Stimulated activated naive CD8-positive, alpha-beta T cell treated with anti-CD3 and anti-CD28 coated beads, Interleukin-15, Interleukin-2, amounts not matched to agents 100 U/mL and 50 U/mL, for 24 hours (primary cell): ENCODE measurements around the gene ALK.
A peak's percentile ranks its signal among the peaks of the same experiment; 100 is the strongest.

ENCODE experiments used
- ATAC-seq: fragments of 150-1000 bp; cut with Tn5 transposase; one replicate; pipeline ENCODE4 v1.10.0; 2021
- DNase-seq: peaks from one replicate; pipeline ENCODE4 v3.0.0; 2021

ALK gene

GRCh38 chr2:29714333-29714732, 207.1 kb downstream of the ALK start:
- DNase-seq (no peak), ATAC-seq (no peak)

GRCh38 chr2:29706171-29706720, 215.1 kb downstream of the ALK start:
- no peak for ATAC-seq
- no peak for DNase-seq

DNA sequence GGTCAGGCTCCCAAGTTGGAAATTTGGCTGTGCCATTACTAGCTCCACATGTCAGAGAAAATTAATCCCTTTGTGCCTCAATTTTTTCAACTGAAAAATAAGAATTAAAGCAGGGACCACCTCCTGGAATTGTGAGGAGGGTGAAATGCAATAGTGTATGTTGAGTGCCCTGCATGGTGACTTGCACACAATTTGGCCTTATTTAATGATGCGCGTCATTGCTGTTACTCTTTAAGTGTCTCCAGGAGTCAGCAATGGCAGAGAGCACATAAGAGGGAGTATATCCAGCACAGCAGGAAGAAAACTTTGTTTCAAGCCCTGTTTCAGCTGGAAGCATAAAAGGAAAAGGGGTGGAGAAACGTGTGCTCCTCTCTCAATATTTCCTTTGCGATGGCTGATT, 215.8 kb downstream of the ALK start:
- ATAC-seq (no peak), DNase-seq (no peak)

GRCh38 chr2:29703336-29703735, 218.1 kb downstream of the ALK start:
- DNase-seq: no peak
- ATAC-seq: no peak

GRCh38 chr2:29702276-29702675, 219.1 kb downstream of the ALK start:
- DNase-seq (no peak), ATAC-seq (peak; percentile 59)

GRCh38 chr2:29700560-29700959, 220.8 kb downstream of the ALK start:
- ATAC-seq (no peak), DNase-seq (no peak)

- no peak for DNase-seq
These were observed 222.3 kb downstream of the ALK start for GRCh38 chr2:29699045-29699444.

DNA sequence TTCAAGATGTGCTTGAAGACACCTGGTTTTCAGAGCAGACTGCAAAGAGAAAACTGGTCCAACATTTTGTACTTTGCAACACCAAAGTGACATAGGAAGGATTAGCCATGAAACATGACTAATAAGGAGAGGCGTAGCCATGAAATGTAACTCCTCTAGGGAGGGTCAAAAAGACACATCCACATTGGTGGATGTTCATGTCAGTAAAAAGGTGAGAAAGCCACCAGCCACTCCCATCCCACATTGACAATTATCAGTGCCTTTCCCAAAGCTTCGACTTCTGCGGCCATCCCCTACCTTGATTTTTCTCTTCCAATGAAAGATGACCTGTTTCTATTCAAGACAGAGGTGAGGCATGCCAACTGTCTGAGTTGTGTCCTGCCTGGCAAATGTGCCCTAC, 223.2 kb downstream of the ALK start:
- ATAC-seq (no peak), DNase-seq (no peak)

More at GRCh38 chr2:29699045-29699444, 222.3 kb downstream of the ALK start:
- ATAC-seq: no peak

- ATAC-seq (no peak), DNase-seq (no peak)
These were observed 223.7 kb downstream of the ALK start for GRCh38 chr2:29697715-29698114.

DNA sequence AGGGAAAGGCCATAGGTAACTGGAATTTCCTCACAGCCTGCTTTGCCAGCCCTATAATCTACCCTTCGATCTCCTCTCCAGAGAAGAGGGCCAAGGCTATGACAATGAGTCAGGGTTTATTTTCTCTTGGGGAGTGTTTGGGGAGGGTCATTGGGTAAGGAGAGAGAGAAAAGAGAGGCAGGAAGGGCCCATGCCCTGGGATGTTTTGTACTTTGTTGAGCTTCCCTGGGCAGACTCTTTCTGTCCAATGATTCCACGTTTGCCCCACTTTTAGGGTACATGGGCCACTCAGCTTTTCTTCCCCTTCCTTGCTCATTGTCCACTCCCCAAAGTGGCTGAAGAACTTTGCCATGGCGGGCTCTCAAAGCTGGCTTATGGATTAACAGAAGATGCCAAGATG, 224.2 kb downstream of the ALK start:
- DNase-seq (no peak), ATAC-seq (no peak)

GRCh38 chr2:29694741-29695140, 226.6 kb downstream of the ALK start:
- DNase-seq (no peak), ATAC-seq (no peak)

GRCh38 chr2:29691391-29691950, 229.9 kb downstream of the ALK start:
- DNase-seq (no peak), ATAC-seq (no peak)

DNA sequence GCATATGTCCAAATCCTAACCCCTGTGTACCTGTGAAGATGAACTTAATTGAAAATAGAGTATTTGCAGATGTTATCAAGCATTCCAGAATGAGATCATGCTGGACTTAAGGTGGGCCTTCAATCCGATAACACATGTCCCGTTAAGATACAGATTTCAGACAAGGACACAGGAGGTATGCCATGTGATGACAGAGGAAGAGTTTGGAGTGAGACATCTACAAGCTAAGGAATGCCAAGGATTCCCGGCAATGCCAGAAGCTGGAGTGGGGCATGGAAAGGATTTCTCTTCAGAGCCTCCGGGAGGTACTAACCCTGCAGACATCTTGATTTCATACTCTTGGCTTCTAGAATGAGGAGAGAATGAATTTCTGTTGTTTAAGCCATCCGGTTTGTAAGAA, 231.7 kb downstream of the ALK start:
- no peak for DNase-seq

GRCh38 chr2:29688429-29688828, 233.0 kb downstream of the ALK start:
- DNase-seq (no peak), ATAC-seq (no peak)

More for the DNA sequence above, 231.7 kb downstream of the ALK start:
- ATAC-seq: no peak

DNA sequence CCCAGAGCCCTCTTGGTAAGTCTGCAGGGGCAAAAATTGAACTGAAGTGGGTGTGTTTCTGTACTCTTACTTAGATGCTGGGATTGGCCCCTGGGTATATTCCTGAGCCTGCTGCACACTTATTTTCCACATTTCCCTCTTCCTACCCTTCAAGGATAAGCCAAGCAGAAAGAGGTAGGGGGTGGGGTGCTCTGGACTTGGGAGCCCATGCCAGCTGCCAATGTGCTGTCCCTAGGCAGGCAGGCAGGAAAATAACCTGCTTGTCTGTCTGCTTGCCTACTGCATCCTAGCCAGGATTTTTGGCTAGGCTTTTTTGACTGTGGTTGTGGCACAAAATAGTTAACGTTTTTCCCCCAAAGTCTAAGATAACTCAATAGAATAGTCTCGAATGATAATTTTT, 234.3 kb downstream of the ALK start:
- no peak for ATAC-seq

DNA sequence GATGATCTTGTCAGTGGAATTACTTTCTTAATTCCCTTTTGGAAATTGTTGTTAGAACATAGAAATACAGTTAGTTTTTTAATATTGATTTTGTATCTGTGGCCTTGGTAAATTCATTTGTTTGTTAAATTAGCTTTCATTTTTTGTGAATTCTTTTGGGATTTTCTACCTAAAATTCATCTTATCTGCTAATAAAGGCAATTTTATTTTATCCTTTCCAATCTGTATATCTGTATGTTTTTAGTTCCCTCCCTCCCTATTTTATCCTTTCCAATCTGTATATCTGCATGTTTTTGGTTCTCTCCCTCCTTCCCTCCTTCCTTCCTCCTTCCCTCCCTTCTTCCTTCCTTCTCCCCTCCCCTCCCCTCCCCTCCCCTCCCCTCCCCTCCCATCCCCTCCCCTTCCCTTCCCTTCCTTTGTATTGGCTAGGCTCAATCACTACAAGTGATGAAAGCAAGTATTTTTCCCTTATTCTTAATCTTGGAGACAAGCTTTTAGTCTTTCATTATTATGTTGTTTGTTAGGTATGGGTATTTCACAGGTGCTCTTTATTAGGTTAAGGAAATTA, 244.4 kb downstream of the ALK start:
- ATAC-seq: no peak

More for the DNA sequence above, 234.3 kb downstream of the ALK start:
- DNase-seq: no peak

GRCh38 chr2:29664578-29664977, 256.8 kb downstream of the ALK start:
- DNase-seq: no peak
- ATAC-seq: no peak

More for the DNA sequence above, 244.4 kb downstream of the ALK start:
- DNase-seq: no peak

- no peak for ATAC-seq
- DNase-seq: no peak
These were observed 258.1 kb downstream of the ALK start for GRCh38 chr2:29663268-29663667.

- DNase-seq: no peak
- no peak for ATAC-seq
These were observed 258.5 kb downstream of the ALK start for GRCh38 chr2:29662861-29663260.

- no peak for ATAC-seq
- DNase-seq: no peak
These were observed 261.2 kb downstream of the ALK start for GRCh38 chr2:29660201-29660600.

GRCh38 chr2:29659178-29659577, 262.2 kb downstream of the ALK start:
- DNase-seq (no peak), ATAC-seq (no peak)

GRCh38 chr2:29657674-29658073, 263.7 kb downstream of the ALK start:
- no peak for ATAC-seq
- DNase-seq: no peak

DNA sequence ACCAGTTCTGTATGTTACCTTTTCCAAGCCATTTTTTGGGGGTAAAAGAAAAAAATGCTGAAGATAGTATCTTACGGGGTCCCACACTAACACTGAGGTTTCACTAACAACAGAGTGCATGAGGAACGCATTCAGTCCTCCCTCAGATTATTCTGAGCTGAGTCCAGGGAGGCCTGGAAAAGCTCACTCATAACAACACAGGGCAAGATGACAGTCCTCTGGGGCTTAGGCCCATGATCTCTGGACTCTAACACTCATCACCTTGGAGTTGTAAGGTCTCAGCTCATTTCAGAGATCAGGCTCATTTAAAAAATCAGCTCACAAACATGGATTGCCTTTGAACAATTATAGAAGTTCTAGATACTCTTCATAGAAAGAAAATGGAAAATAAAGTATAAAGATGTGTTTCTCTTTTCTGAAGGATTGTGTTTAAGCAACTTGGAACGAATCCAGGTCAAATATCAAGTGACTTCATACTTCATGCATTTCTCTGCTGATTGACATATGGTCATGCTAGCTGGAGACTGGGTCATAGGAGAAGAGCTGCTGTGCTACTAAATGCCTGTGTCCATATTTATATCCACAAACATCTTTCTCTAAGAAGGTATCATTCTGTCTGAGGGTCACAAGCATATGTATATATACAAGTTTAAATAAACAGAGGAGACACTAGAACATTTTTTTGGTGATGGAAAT, 265.8 kb downstream of the ALK start:
- DNase-seq (no peak), ATAC-seq (no peak)
